ENCODE measurements around the gene WDR38. TPM values are rescaled to one million over a fixed set of nuclear protein-coding genes. Genes with fewer than 3 reads are reported as not detected.
A peak's percentile ranks its signal among the peaks of the same experiment; 100 is the strongest.

The WDR38 gene
- total and polyA plus RNA-seq, 12 donors, result 0.04 to 0.22 TPM; not detected in 10

DNA sequence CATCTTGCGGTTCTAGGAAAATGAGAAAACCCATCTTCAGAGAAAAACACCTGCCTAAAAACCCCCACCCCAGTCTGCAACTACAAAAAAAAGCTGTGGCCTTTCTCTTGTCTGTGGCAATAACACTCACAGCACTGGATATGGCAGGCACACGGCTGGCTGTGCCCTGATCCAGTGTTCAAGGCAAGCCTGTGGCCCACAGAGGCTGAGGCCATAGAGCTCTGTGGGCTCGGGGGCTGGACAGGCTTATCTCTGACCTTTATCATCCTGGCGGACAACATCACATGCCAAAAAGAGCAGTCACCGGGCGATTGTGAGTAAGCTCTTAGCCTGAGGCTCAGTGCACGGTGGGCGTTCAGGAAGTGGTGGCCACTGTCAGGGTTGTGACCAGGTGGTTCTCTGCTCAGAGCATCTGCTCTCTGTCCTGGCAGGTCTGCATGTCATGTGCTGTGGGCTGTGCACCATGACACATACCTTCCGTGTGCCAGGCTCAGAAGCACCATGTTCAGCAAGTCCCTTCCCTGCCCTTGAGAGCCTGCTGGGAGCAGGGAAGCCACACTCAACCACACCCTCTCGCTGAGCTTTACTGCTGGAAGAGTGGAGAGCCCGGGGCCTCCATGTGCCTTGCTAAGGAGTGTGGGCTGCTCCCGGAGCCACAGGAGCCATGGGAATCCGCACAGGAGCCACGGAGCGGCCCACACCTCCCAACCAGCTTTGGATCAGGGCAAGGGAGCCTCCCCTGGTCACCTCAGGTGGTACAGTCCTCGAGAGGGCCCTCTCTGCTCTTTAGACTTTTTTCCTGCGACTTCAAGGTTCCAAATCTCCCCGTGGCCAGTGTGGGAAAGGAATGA is 34.6 kb upstream of the WDR38 start:
- H3K27me3 ChIP-seq, result no peaks in the 10 kb centered on the region
- peak overlapping the region in 6 of 10 donors; percentile 4 to 62 (median 49) for H3K27ac ChIP-seq
- H3K9me3 ChIP-seq, result no peaks in the 10 kb centered on the region
- no peaks in the 10 kb centered on the region for H3K36me3 ChIP-seq
- intact Hi-C loops (cut with DNase I), result no loop called here
- ATAC-seq, result peak; percentile 39 to 81 (median 68)
- DNase-seq, result no peak
- H3K4me1 ChIP-seq, result peaks cover 3 to 25% (median 12%) of the 10 kb centered on the region in 9 donors
- TF ChIP-seq CTCF (IDR thresholded peaks at IDR 0.05), result no peak
- 45 to 49% methylated on average over 18 of the region's 18 CpGs for WGBS, 2 donors
- H3K4me3 ChIP-seq, result no peak overlapping the region

GRCh38 chr9:124820698-124821623 is 32.3 kb upstream of the WDR38 start:
- Histone ChIP-seq H3K4me3 (no peak overlapping the region), H3K27me3 (no peaks in the 10 kb centered on the region), H3K9me3 (peaks cover 0 to 8% (median 0%) of the 10 kb centered on the region in 11 donors), H3K27ac (no peak overlapping the region), H3K4me1 (peaks cover 3 to 25% (median 12%) of the 10 kb centered on the region in 9 donors), H3K36me3 (no peaks in the 10 kb centered on the region)
- DNase-seq (no peak), ATAC-seq (peak in 4 of 8 donors; percentile 13 to 22 (median 20))
- no peak for TF ChIP-seq CTCF (IDR thresholded peaks at IDR 0.05)
- 54 to 59% methylated on average over 12 of the region's 12 CpGs for WGBS, 2 donors
- intact Hi-C loops (cut with DNase I), result no loop called here

- no peak for TF ChIP-seq CTCF (IDR thresholded peaks at IDR 0.05)
- intact Hi-C loops (cut with DNase I), result no loop called here
- DNase-seq (no peak), ATAC-seq (no peak)
- no peaks in the 10 kb centered on the region for H3K27me3 ChIP-seq
- peaks cover 0 to 16% (median 0%) of the 10 kb centered on the region in 11 donors for H3K9me3 ChIP-seq
- no peaks in the 10 kb centered on the region for H3K36me3 ChIP-seq
- whole genome bisulfite sequencing, 2 donors, result 41 to 61% methylated on average over 2 of the region's 2 CpGs
- peaks cover 15 to 32% (median 23%) of the 10 kb centered on the region in 9 donors for H3K4me1 ChIP-seq
- no peak overlapping the region for H3K27ac ChIP-seq
- no peak overlapping the region for H3K4me3 ChIP-seq
Observed at GRCh38 chr9:124828489-124829333, 24.5 kb upstream of the WDR38 start.
